Retinal pigment epithelial cell (primary cell): ENCODE measurements around the gene RPP25.
A peak's percentile ranks its signal among the peaks of the same experiment; 100 is the strongest.

Experiments used
- DNase-seq: peaks from one replicate; pipeline ENCODE4 v3.0.0-alpha.2; 2010; ENCODE audit warnings: low read depth
- H3K4me3 ChIP-seq: 2 replicates; pipeline ENCODE4 v1.5.1; 2011; ENCODE audit warnings: mild to moderate bottlenecking, low read length, control low read depth, moderate library complexity
- CTCF ChIP-seq: conservative IDR thresholded peaks from 2 replicates; pipeline ENCODE4 v1.5.1; 2011; ENCODE audit warnings: low read depth, low read length, control low read depth, inconsistent platforms

The RPP25 gene

GRCh38 chr15:74995182-74995778, 38.7 kb upstream of the RPP25 start, which contains the start of gene SCAMP5:
Gene SCAMP5, plus strand, starts transcription at chr15:74995563. Its CDS starts 16,277 bp downstream, at chr15:75011840.
- peak within 1 kb of the TSS; percentile 75 for H3K4me3 ChIP-seq
- TF ChIP-seq CTCF, result no peak
- peak; percentile 81 for DNase-seq

GRCh38 chr15:74994685-74995084, 38.1 kb upstream of the RPP25 start:
- TF ChIP-seq CTCF, result no peak
- no peak overlapping the region for H3K4me3 ChIP-seq
- no peak for DNase-seq

- DNase-seq, result no peak
- H3K4me3 ChIP-seq, result no peak overlapping the region
- no peak for TF ChIP-seq CTCF
Measured at GRCh38 chr15:74994236-74994635, 37.7 kb upstream of the RPP25 start.

GRCh38 chr15:74992619-74993018, 36.0 kb upstream of the RPP25 start:
- no peak for TF ChIP-seq CTCF
- no peak overlapping the region for H3K4me3 ChIP-seq
- DNase-seq, result no peak

GRCh38 chr15:74989527-74989926, 33.0 kb upstream of the RPP25 start:
- no peak for TF ChIP-seq CTCF
- H3K4me3 ChIP-seq, result no peak overlapping the region
- no peak for DNase-seq

GRCh38 chr15:74988007-74988800, 31.6 kb upstream of the RPP25 start:
- no peak overlapping the region for H3K4me3 ChIP-seq
- DNase-seq, result no peak
- TF ChIP-seq CTCF, result peak; percentile 64

GRCh38 chr15:74983725-74984231, 27.2 kb upstream of the RPP25 start:
- DNase-seq, result no peak

More at GRCh38 chr15:74983725-74984231, 27.2 kb upstream of the RPP25 start:
- H3K4me3 ChIP-seq, result no peak overlapping the region
- TF ChIP-seq CTCF, result no peak
